Endothelial cell of umbilical vein (primary cell): Measurements from ENCODE around the gene EPHA10.

Experiments
- FOS ChIP-seq: IDR thresholded peaks from 2 replicates; pipeline ENCODE4 v1.6.1; 2011; ENCODE audit warnings: mild to moderate bottlenecking, low read length, moderate library complexity, borderline replicate concordance; ENCODE audit not compliant: insufficient read depth
- JUN ChIP-seq: IDR thresholded peaks from 2 replicates; pipeline ENCODE4 v1.6.1; 2011; ENCODE audit warnings: borderline replicate concordance, low read depth; ENCODE audit not compliant: insufficient read length, insufficient read depth
- MAX ChIP-seq: IDR thresholded peaks from 2 replicates; pipeline ENCODE4 v1.6.1; 2011; ENCODE audit not compliant: insufficient read depth, insufficient read length
- POLR2A ChIP-seq: IDR thresholded peaks from 2 replicates; pipeline ENCODE4 v1.6.1; 2012; ENCODE audit warnings: low read depth, mild to moderate bottlenecking, control low read depth, low read length
- POLR2AphosphoS5 ChIP-seq: IDR thresholded peaks from 2 replicates; pipeline ENCODE4 v1.6.1; 2012; ENCODE audit warnings: low read depth, mild to moderate bottlenecking, control low read depth, low read length, moderate library complexity; ENCODE audit not compliant: insufficient read depth
- TF ChIP-seq, protein P1 (sequence below), 2 donors: IDR thresholded peaks; 1 replicate in 1 of 2; 2 replicates in 1 of 2; pipeline ENCODE4 v1.5.1; 2011; ENCODE audit warnings: low read length in 2 of 2, mild to moderate bottlenecking in 2 of 2, moderate library complexity in 2 of 2, control low read depth in 1 of 2, inconsistent platforms in 1 of 2, low read depth in 1 of 2; ENCODE audit not compliant: insufficient read depth in 1 of 2; ENCODE audit errors: extremely low read depth in 1 of 2

GRCh38 chr1:37739222-37739621, 25.7 kb downstream of the EPHA10 start:
- TF ChIP-seq, protein P1, sequence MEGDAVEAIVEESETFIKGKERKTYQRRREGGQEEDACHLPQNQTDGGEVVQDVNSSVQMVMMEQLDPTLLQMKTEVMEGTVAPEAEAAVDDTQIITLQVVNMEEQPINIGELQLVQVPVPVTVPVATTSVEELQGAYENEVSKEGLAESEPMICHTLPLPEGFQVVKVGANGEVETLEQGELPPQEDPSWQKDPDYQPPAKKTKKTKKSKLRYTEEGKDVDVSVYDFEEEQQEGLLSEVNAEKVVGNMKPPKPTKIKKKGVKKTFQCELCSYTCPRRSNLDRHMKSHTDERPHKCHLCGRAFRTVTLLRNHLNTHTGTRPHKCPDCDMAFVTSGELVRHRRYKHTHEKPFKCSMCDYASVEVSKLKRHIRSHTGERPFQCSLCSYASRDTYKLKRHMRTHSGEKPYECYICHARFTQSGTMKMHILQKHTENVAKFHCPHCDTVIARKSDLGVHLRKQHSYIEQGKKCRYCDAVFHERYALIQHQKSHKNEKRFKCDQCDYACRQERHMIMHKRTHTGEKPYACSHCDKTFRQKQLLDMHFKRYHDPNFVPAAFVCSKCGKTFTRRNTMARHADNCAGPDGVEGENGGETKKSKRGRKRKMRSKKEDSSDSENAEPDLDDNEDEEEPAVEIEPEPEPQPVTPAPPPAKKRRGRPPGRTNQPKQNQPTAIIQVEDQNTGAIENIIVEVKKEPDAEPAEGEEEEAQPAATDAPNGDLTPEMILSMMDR (IDR thresholded peaks at IDR 0.05; ENCODE audit: extremely low read depth in 1 of 2, insufficient read depth in 1 of 2, low read depth in 1 of 2, low read length in 2 of 2), result no peak
- TF ChIP-seq JUN (peak; percentile 7), POLR2A (no peak), MAX (no peak), POLR2AphosphoS5 (no peak), FOS (no peak)
